HK-2 (cell line): ENCODE measurements around the gene RRAD.
A peak's percentile ranks its signal among the peaks of the same experiment; 100 is the strongest.

Experiments used
- DNase-seq: peaks from one replicate; pipeline ENCODE4 v3.0.0-alpha.2; 2018; ENCODE audit not compliant: unreplicated experiment

The RRAD gene

DNA sequence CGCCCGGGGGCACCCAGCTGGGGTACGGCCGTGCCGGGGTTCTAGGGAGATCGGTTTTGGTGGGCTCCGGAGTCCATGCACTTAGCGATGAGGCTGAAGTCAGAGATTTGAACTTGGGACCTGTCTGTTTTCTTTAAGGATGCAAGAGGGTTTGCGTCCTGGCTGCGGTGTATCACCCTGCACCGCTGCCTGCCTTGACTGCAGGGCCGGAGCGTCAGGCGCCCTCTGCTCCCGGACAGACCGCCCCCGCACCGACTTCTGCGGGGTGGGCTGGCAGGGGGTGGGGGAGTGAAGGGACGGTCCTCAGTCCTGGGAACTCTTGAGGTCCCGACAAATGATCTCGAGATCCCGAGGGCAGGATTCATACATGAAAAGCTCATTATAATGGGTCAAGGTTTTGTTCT is 44.3 kb downstream of the RRAD start:
- no peak for DNase-seq

DNA sequence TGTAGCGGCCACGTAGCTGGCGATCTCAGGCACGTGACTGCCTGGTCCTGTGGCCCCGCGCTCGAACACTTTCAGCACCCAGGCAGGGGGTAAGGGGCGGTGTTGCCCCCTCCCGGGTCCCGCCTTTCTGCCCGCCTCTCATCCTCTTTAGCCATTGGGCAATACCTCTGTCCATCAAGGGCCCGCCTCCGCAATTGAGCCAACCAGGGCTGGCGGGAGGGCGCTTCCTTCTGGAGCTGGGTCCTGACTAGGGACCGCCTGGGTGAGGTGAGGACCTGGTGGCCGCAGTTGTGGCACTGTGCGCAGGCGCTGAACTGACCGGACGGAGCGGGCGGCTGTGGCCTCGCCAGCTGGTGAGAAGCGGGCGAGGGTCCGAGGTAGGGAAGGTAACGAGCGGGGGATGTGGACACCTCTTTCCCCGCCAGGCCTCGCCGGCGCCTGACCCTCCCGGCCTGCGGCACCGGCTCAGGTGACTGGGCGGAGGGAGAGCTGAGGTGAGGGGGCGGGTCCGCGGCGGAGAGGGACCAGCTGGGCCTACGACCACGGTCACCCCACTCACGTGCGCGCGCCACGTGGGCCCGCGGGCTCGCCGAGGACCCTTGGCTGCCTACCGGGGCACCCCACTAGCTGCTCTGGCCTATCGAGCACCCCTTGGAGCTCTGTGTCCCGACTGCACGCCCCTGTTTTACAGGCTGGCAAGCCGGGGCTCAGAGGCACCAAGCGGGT is 44.9 kb downstream of the RRAD start, which contains the start of gene PDP2:
PDP2 (plus strand) TSS at position 228 of the 726 bp plus-strand sequence. CDS start 3,770 bp downstream, outside the sequence.
- peak; percentile 97 for DNase-seq

DNA sequence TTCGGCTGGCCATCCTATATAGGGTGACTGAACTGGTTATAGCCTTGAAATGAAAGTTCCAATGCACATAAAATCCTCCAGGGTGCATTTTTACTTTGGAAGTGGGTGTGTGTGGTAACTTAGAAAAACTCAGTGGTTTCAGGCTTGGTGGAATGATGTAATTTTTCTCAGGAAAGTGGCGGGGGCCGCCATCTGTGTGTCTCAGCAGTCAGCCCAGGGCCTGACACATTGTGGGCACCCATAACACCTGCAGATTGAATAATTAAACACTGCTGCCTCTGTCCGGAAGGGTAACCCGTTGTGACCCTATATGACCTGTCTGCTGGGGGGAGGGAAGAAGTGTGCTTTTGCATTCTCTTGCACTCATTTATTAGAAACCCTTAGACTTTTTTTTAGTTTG is 47.3 kb downstream of the RRAD start:
- DNase-seq: no peak

DNA sequence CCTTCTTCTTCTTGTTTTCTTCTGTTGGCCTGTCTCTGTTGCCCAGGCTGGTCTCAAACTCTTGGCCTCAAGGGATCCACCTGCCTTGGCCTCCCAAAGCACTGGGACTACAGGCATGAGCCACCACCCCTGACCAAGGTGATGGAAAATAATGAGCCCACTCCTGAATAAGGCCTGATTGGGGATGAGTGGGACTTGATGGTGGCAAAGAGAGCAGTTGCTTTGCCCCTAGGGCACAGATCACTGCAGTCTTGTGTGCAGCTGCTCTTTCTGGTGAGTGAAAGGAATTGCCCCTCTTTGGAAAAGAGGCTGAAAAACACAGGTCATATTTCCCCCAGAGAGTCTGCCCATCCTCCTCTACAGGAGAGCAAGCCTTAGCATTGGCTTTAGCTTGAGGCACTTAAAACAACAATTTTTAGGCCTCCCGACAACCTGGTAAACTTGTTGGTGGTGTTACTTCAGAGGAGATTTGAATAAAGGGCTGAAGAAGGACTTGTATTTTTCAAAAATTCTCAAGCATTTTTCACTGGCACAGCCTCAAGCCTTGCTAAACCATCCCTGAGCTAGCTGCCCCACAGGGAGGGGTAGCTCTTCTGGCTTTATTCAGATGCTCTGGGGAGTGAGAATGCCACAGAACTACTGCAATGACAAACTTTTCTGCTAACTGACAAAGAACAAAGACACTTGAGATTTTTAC is 51.1 kb downstream of the RRAD start:
- peak; percentile 33 for DNase-seq

DNA sequence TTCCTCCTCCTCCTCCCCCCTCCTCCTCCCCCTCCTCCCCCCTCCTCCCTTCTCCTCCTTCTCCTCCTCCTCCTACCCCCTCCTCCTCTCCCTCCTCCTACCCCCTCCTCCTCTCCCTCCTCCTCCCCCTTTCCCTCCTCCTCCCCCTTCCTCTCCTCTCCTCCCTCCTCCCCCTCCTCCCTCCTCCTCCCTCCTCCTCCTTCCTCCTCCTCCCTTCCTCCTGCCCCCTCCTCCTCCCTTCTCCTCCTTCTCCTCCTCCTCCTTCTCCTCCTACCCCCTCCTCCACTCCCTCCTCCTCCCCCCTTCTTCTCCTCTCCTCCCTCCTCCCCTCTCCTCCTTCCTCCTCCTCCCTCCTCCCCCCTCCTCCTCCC is 51.7 kb downstream of the RRAD start:
- no peak for DNase-seq

DNA sequence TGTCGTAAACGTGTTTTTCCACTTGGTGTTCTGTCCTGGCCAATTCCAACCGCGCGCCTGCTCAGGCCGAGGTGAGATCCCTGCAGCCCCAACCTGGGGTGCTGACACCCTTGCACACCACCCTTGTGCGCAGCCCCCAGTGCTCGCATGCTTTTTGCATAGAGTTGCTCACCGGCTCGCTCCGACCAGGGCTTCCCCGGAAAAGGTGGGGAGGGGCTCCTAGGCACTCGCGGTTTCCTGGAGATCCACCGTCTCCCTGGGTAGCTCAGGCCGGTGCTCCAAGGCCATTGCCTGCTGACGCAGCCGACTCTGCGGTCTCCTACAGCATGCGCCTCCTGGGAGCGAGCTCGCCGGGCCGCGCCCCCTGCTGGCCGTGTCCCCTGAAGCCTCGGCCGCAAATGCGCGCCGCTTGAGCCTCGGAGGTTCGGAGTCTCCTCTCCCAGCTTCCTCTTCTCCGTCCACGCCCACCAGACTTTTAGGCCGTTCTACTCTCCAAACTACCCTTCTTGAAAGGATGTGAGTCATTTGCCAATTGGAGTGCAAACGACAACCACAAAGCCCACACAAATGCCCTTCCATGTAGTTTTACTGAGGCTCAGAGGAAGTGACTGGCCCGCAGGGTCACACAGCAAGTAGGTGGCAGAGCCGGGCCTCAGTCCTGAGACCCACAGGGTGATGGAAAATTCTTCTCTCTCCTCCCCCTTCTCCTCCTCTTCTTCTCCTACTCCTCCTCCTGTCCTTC is 52.2 kb downstream of the RRAD start:
- peak; percentile 99 for DNase-seq

DNA sequence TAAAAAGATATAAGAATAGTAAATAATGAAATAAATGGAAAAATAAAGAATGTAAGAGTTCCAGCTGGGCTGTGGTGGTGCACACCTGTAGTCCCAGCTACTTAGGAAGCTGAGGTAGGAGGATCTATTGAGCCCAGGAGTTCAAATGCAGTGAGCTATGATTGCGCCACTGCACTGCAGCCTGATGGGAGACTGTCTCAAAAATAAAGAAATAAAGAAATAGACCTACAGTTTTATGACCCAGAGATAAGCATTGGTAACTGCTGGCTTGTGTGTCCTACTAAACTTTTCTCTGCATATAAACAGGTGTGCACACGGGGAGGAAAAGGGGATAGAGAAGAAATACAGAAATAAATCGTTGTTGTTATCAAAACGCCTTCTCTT is 52.8 kb downstream of the RRAD start:
- no peak for DNase-seq

DNA sequence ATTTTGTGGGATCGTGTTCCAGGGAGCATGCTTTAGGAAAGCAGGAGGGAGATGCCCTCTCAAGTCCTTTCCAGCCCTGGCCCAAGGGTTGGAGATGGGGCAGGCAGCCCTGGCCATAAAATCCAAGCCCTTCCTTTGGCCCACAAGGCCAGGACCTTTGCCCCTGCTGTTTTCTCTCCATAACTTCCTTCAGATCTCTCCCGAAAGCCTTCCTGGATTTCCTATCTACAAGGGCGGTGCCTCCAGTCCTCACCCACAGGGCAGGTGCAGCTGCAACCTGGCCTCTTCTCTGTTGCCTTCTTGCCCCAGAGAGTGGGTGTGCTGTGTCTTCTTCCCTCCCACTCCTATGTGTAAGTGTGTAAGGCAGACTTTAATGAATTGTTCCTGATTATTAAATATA is 53.5 kb downstream of the RRAD start:
- no peak for DNase-seq
